Testis (tissue), 3 donors: ENCODE results near the gene YOD1. TPM values are rescaled to one million over a fixed set of nuclear protein-coding genes. Genes with fewer than 3 reads are reported as not detected.

Experiments used
- DNase-seq: peaks from one replicate; pipeline ENCODE4 v3.0.0-alpha.2; 2019
- H3K27ac ChIP-seq, 2 donors: fragments of 200-600 bp; sonication (generic); one replicate each; pipeline ENCODE4 v1.5.1; 2019
- H3K27me3 ChIP-seq: fragments of 200-600 bp; sonication (generic); one replicate; pipeline ENCODE4 v1.5.1; 2019
- H3K36me3 ChIP-seq: fragments of 200-600 bp; sonication (generic); one replicate; pipeline ENCODE4 v1.5.1; 2017; ENCODE audit warnings: low read depth; ENCODE audit errors: missing control alignments
- H3K4me1 ChIP-seq: fragments of 200-600 bp; sonication (generic); one replicate; pipeline ENCODE4 v1.5.1; 2019
- H3K4me3 ChIP-seq, 2 donors: fragments of 200-600 bp; sonication (generic); one replicate each; pipeline ENCODE4 v1.5.1; 2017 to 2019
- H3K9me3 ChIP-seq: fragments of 200-600 bp; sonication (generic); one replicate; pipeline ENCODE4 v1.5.1; 2017
- POLR2A ChIP-seq: fragments of 450-650 bp; IDR thresholded peaks from one replicate; pipeline ENCODE4 v1.6.1; 2017; ENCODE audit warnings: antibody characterized with exemption, mild to moderate bottlenecking, moderate library complexity
- WGBS, 2 donors: methylation state at CpG; one replicate each; pipeline ENCODE4 v1.1.5; 2018; 5-methylcytosine and 5-hydroxymethylcytosine counted together
- intact Hi-C: fragments of 100-400 bp; cut with DNase I; formaldehyde crosslinking; loops from one replicate; pipeline ENCODE4 v1.15.1; 2023; ENCODE audit warnings: low total_unique reads
- polyA plus RNA-seq: library from polyadenylated mRNA; stranded (reverse); fragments of 350-450 nt; fragmentation: Illumina TruSeq; extraction: RNeasy Lipid Tissue Mini Kit (QIAGEN cat#74804); gene quantifications from one replicate; pipeline ENCODE4 v1.2.3, GENCODE V29; 2014; ENCODE audit warnings: low read depth, low replicate concordance; ENCODE audit not compliant: insufficient read depth
- total RNA-seq, 2 donors: library from RNA; depleted of rRNA; stranded (reverse); fragments of >200 nt; gene quantifications; one replicate each; pipeline ENCODE4 v1.2.3, GENCODE V29; 2016
- TF ChIP-seq, protein P1 (sequence below), 3 experiments: fragments of 450-650 bp in 2 of 3; fragments of 200-600 bp in 1 of 3; sonication (generic) in 1 of 3; IDR thresholded peaks; one replicate each; pipeline ENCODE4 v1.5.1; 2016 to 2019; ENCODE audit warnings: antibody characterized with exemption in 3 of 3, mild to moderate bottlenecking in 2 of 3, moderate library complexity in 1 of 3

Gene YOD1
- total and polyA plus RNA-seq, 3 donors from 2014 or later = 8.7 to 12.3 (median 10.9) TPM

DNA sequence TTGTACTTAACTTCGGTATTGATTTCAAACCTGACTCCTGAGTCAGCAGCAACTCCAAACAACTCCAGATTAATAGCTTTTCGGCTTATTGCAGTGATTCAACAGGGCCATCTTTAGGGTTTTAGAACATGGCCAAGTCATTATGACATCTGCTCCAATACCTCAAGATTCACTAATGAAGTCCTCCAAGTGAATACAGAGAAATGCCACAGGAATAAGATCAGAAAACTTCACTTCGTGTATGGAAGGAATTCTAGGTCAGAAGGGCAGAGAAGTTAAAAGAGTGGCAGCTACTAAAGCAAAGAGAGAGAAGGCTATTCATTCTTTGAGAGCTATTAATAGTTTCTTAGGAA is 10.9 kb downstream of the YOD1 start:
- Histone ChIP-seq H3K27ac (no peak overlapping the region), H3K4me1 (no peaks in the 10 kb centered on the region), H3K9me3 (no peaks in the 10 kb centered on the region), H3K36me3 (no peaks in the 10 kb centered on the region), H3K4me3 (no peak overlapping the region), H3K27me3 (no peaks in the 10 kb centered on the region)
- whole genome bisulfite sequencing, 2 donors = 67 to 73% methylated on average over 3 of the region's 3 CpGs
- TF ChIP-seq POLR2A = no peak
- TF ChIP-seq, protein P1, sequence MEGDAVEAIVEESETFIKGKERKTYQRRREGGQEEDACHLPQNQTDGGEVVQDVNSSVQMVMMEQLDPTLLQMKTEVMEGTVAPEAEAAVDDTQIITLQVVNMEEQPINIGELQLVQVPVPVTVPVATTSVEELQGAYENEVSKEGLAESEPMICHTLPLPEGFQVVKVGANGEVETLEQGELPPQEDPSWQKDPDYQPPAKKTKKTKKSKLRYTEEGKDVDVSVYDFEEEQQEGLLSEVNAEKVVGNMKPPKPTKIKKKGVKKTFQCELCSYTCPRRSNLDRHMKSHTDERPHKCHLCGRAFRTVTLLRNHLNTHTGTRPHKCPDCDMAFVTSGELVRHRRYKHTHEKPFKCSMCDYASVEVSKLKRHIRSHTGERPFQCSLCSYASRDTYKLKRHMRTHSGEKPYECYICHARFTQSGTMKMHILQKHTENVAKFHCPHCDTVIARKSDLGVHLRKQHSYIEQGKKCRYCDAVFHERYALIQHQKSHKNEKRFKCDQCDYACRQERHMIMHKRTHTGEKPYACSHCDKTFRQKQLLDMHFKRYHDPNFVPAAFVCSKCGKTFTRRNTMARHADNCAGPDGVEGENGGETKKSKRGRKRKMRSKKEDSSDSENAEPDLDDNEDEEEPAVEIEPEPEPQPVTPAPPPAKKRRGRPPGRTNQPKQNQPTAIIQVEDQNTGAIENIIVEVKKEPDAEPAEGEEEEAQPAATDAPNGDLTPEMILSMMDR (IDR thresholded peaks at IDR 0.05) = no peak
- intact Hi-C loops = no loop called here
- DNase-seq = no peak

DNA sequence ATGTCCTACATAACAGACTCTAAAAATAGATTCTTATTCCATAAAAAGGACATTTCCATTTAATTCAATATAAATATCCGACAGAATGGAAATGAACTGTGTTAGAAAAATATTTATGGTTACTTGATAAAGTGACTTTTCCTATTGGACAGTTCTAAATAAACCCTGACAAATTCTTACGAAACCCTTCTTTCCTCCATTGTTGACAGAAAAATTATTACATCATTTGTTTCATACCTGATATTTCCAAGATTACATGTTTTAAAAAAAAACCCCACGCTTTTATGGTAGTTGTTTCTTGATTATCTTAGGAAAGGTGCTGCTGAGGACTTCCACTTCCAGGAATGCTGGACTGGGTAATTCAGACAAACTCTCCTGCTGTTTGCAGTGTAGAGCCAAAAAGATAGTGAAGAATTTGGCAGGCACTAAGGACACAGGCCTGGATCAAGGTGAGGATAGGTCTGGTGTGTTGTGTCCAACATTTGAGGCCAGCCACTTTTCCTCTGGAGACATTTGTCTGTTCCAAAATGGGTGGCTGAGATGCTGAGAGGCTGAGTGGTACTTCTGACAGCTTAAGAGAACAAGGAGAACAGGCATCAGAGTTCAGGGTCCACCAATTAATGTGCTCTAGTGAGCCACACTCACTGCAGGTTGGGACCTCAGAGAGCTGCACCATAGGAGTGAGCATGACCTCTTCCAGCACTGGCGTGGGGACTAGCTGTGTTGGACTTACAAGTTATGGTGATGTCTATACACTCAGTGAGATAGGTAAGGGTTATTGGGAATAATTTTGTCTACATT is 11.4 kb downstream of the YOD1 start:
- TF ChIP-seq POLR2A = no peak
- TF ChIP-seq, protein P1 (IDR thresholded peaks at IDR 0.05) = no peak
- WGBS, 2 donors = 87% methylated on average over 4 of the region's 4 CpGs
- H3K4me1 ChIP-seq = no peaks in the 10 kb centered on the region

DNA sequence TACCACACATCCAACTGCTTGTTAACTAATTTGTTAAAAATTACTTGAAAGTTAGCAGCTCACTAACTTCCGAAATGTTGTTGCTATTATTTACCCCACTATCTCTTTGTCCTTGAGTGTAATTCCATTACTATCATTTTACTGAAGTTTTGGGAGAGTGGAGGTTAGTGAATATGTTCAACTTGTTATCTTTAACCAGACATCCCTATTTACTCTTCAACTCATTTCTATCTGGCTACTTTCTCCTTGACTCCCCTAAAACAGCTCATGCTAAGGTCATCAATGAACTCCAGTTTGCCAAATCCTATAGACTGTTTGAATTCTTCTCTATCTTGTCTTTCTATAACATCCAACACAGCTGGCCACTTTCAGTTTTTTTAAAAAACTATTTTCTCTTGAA is 14.1 kb downstream of the YOD1 start:
- no peaks in the 10 kb centered on the region for H3K36me3 ChIP-seq
- H3K9me3 ChIP-seq = no peaks in the 10 kb centered on the region
- no peak for TF ChIP-seq POLR2A
- TF ChIP-seq, protein P1 (IDR thresholded peaks at IDR 0.05) = no peak
- no peak overlapping the region for H3K27ac ChIP-seq
- DNase-seq = no peak
- no peaks in the 10 kb centered on the region for H3K4me1 ChIP-seq
- H3K4me3 ChIP-seq = no peak overlapping the region
- WGBS, 2 donors = 51 to 67% methylated on average over 1 of the region's 1 CpG
- intact Hi-C loops = no loop called here
- H3K27me3 ChIP-seq = no peaks in the 10 kb centered on the region

More for the DNA sequence above, 11.4 kb downstream of the YOD1 start:
- Histone ChIP-seq H3K27me3 (no peaks in the 10 kb centered on the region), H3K9me3 (no peaks in the 10 kb centered on the region), H3K27ac (no peak overlapping the region), H3K36me3 (no peaks in the 10 kb centered on the region), H3K4me3 (no peak overlapping the region)
- no peak for DNase-seq
- intact Hi-C loops = no loop called here

DNA sequence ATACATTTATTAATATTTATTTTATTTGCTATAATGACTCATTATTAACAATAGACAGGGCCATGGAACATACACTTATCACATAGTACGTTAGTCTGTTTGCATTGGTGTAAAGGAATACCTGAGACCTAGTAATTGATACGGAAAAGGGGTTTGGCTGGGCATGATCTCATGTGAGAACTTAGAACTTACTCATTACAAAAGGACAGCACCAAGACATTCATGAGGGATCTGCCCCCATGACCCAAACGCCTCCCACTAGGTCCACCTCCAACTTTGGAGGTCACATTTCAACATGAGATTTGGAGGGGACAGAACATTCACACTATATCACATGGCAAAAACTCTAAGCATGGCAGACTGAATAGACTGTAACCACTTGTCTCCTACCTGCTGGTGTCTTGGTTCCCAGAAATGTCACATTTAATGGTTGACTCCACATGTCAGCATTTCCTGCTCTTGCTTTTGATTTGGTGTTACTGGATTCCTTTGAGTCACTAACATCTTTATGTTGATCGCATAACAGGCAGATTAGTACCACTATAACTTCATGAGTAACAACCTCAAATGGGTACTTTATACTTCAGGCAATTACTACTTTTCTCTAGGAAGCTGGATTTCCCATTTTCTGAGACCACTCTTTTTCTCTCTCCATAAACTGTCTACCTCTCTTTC is 15.0 kb downstream of the YOD1 start:
- WGBS, 2 donors = 83 to 90% methylated on average over 4 of the region's 4 CpGs
- no peak overlapping the region for H3K4me3 ChIP-seq
- TF ChIP-seq, protein P1 (IDR thresholded peaks at IDR 0.05) = no peak
- TF ChIP-seq POLR2A = no peak
- no peak for DNase-seq
- no peaks in the 10 kb centered on the region for H3K27me3 ChIP-seq
- intact Hi-C loops = no loop called here
- H3K36me3 ChIP-seq = no peaks in the 10 kb centered on the region
- H3K4me1 ChIP-seq = no peaks in the 10 kb centered on the region
- no peak overlapping the region for H3K27ac ChIP-seq
- H3K9me3 ChIP-seq = no peaks in the 10 kb centered on the region
